NCI-H2029 treated with DMSO at 0.1 percent for 48 hours (cell line): Measurements from ENCODE around the gene SUSD4.

Experiments used
- DNase-seq: peaks from one replicate; lab custom pipeline; 2025; lab: John Stamatoyannopoulos, UW

Gene SUSD4

GRCh38 chr1:223210788-223211120 is 153.2 kb downstream of the SUSD4 start:
- DNase-seq: no peak

GRCh38 chr1:223209992-223210787 is 153.8 kb downstream of the SUSD4 start:
- no peak for DNase-seq

- no peak for DNase-seq
Observed at GRCh38 chr1:223209293-223209898, 154.6 kb downstream of the SUSD4 start.

DNA sequence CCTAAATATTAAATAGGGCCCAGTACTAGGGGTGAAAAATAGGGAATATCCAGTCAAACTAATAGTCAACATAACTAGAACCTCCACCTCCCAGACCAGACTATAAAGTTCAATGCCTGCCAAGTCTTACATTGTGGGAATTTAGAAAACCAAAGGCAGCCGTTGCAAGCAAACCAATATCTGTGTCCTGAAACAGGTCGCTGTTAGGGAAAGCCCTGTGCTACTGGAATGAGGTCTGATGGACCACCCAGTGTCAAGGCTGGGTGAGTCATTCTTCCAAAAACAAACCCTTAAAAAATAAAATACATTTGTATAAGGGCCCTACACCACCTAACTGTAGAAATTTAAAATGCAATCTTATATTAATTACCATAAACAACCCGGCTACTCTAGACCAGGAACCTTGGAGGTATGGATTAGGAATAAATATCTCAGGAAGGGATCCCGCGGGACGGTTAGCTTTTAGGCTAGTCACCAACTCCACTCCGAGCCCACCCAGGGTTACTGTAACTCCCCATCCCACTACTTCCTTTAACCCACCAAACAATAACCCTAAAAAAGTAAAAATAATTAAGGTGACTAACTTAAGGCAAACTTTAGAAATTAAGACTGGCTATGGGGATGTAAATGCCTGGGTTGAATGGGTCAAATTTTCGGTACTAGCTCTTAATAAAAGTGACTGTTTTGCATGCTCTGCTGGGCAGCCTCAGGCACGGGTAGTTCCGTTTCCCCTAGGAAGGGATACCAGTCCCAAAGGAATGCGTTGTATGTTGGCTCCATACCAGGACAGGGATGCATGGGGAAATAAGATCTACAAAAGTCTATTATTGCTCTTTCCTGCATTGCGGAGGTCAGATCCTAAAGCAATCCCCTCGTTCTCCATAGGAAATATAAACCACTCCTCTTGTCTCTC is 155.6 kb downstream of the SUSD4 start:
- DNase-seq: no peak

GRCh38 chr1:223207293-223208066 is 156.5 kb downstream of the SUSD4 start:
- no peak for DNase-seq

DNA sequence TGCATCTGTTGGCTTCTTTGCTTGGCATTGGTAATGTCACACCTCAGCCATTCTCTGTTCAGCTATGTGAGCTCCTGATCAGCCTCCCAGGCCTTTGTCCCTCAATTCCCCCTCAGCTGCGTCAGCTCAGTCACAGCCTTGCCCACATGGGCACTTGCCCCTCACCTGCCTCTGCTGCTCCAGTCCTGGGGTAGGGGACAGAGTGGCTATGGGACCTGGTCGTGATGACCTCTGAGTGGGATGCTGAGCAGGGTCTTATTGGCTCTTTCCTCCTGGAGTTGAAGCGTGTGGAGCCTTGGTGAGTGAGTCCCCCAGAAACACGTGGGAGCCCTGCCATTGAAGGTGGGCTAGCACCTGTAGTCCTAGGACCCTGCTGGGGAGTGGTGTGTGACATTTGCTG is 159.6 kb downstream of the SUSD4 start:
- DNase-seq: no peak

DNA sequence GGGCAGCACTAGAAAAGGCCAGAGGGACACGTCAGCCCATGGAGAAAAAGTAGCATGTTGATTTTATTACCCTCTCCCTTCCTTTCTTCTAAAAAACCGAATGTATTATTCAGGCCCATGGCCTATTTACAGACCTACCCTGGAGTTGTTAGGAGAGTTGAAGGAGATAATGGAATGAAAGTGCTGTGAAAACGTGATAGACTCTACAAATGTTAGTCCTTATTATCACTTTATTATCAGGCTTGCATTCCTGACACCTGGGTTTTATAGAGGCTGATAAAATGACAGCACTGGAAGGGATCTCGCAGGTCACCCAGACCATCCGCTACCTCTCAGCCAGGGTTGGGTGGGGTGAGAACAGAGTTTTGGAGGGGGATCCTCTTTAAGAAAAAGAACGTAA is 160.3 kb downstream of the SUSD4 start:
- no peak for DNase-seq

DNA sequence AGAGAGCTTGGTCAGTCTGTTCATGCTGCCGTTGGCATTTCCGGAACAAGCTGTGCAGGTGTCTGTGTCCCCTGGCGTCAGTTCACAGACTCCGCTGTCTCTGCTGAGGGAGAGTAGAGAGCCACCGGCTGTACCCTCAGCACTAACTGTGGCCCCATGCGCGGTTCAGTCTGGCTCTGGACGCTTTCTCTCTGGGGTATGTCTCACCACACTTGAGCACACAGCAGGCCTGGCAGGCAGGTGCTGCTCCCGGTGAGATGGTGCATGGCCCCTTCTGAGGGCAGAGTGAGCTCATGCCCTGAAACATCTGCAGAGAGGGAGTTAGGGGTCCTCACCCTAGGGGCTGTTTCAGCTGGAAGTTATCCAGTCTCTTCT is 161.0 kb downstream of the SUSD4 start:
- no peak for DNase-seq

DNA sequence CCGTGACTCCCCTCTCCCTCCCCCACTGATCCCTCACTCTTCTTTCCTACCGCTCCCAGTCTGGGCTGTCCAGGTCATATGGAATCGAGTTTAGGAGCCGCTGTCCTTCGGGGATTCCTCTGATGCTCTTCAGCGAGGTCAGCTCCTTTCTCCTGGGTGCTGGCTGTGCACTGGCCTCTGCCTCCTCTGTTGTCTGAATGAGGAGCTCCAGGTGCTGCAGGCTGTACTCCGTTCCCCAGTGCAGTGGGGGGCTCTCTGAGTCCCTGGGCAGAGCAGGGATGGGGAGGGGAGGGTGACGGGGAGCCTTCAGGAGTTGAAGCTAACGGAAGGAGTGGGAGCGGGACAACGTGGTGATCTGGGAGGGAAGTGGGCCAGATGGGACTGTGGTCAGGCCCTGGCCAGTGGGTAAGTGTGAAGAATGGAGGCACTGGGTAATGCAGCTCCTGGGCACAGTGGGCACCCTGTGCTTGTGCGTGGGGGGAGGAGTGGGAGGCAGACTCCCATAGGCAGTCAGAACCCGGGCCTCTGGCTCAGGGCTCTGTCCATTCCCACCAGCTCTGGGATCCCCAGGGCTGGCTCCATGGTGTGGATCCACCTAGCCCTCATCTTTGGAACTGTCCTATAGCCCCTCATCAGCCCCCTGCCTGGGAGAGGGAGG is 161.5 kb downstream of the SUSD4 start:
- DNase-seq: no peak

DNA sequence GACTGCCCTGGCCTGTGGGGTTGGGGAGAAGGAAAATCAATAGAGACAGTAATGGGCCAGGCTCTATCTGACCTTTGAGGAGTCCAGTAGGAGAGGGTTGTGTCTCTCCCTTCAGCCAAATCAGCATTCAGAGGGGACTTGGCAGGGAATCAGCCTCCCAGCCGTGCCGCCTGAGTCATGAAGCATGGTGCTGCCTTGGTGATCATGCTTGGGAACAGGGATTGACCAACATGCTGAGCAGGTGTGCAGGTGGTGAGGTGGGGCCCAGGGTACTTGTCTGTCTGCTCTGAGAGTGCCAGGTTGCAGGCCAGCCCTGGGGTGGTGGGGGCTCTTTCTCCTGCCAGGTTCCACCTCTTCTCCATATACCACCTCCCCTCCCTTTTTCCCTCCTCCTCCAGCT is 162.0 kb downstream of the SUSD4 start:
- no peak for DNase-seq

DNA sequence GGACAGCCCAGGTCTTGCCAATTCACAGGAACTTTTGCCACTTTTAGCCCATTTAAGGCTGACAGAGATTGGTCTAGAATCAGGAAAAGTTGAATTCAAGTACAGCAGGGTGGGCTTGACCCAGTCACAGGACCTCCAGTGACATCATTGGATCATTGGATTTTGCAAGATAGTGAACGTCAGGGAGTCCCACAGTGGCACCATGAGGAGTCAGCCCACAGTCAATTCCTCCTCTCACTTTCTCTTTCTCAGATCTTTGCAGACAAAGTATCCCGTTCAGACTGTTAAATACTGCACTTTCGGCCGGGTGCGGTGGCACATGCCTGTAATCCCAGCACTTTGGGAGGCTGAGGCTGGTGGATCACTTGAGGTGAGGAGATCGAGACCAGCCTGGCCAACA is 163.1 kb downstream of the SUSD4 start:
- no peak for DNase-seq

DNA sequence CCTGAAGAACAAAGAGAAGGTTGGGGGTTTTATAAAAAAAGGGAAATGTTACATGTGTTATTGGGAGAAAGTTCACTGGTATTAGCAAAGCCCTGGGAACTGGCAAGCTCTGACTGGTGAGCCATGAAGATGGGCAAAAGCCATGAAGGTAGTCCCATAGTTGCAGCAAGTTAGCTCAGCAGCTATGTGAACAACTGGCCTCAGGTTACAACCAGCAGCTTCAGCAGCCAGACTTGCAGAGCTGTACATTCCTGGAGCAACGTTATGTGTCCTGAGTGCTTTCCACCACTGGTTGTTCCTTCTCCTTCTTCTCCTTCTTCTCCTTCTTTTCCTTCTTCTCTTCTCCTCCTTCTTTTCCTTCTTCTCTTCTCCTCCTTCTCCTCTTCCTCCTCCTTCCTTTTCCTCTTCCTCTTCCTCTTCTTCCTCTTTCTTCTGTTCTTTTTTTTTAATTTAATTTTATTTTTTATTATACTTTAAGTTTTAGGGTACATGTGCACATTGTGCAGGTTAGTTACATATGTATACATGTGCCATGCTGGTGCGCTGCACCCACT is 164.8 kb downstream of the SUSD4 start:
- no peak for DNase-seq

DNA sequence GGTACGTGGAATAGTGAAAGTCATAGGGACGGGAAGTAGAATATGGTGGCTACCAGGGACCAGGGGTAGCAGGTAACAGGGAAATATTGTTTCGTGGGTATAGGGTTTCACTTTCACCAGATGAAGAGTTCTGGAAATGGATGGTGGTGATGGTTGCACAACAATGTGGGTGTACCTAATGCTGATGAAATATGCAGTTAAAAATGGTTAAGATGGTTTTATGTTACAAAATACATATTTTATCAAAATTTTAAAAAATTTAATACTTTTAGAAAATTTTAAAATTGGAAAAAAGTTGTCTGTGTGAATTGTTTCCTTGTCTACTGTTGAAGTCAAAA is 165.4 kb downstream of the SUSD4 start:
- no peak for DNase-seq

GRCh38 chr1:223197923-223198627 is 165.9 kb downstream of the SUSD4 start:
- no peak for DNase-seq

GRCh38 chr1:223189903-223190724 is 173.9 kb downstream of the SUSD4 start:
- no peak for DNase-seq

DNA sequence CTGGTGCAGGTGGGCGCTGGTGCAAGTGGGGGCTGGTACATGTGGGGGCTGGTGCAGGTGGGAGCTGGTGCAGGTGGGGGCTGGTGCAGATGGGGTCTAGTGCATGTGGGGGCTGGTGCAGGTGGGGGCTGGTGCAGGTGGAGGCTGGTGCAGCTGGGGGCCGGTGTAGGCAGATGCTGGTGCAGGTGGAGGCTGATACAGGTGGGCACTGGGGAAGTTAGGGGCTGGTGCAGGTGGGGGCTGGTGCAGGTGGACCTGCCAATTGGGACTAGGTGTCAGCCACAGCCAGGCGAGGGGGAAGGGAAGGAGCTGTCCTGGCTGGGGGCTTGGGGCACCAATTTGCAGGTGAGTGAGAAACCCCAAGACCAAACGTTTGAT is 174.5 kb downstream of the SUSD4 start:
- no peak for DNase-seq

GRCh38 chr1:223188618-223189356 is 175.2 kb downstream of the SUSD4 start:
- no peak for DNase-seq

DNA sequence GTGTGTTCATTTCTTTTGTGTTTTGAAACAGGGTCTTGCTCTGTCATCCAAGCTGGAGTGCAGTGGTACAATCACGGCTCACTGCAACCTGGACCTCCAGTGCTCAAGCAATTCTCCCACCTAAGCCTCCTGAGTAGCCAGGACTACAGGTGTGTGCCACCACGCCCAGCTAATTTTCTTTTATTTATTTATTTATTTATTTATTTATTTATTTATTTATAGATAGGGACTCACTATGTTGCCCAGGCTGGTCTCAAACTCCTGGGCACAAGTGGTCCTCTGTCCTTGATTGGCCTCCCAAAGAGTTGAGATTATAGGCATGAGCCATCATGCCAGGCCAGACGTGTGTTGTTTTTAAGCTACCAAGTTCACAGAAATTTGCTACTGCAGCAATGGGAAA is 177.2 kb downstream of the SUSD4 start:
- no peak for DNase-seq

DNA sequence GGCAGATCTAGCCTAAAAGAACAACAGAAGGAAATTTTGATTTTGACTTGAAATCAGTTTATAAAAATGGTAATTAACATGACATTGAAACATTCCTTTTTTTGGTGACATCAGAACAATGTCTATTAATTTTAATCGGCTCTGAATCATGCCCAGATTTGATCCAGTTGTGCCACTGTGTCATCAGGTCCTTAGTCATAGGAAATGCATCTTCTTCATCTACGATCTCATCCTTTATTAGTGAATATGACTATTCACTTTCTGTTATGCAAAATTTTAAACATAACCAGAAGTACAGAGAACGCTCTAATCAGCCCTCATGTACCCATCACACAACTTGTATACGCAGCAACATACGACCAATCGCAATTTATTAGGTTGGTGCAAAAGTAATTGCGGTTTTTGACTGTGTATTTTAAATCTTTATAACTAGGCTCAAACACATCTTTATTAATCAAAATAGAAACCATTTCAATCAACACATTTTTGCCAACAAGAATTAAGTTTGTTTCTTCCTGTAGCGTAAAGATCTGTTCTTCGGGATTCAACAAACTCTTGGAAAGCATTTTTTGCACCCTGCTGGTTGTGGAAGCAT is 180.6 kb downstream of the SUSD4 start:
- DNase-seq: no peak
